SK-N-SH (cell line): Measurements from ENCODE around the gene SLC66A2.

Source experiments
- CTCF ChIP-seq: fragments of 200-600 bp; sonication (generic); IDR thresholded peaks from 2 replicates; pipeline ENCODE4 v1.6.1; 2017; ENCODE audit warnings: antibody characterized with exemption, mild to moderate bottlenecking, moderate library complexity
- EP300 ChIP-seq, 2 experiments: IDR thresholded peaks; 2 replicates each; pipeline versions ENCODE4 v1.4.0 to v1.6.1; 2012; ENCODE audit warnings: borderline replicate concordance in 1 of 2, low read depth in 1 of 2, low read length in 1 of 2
- EZH2phosphoT487 ChIP-seq: fragments of 200-600 bp; sonication (generic); IDR thresholded peaks from 2 replicates; pipeline ENCODE4 v1.6.1; 2017; ENCODE audit warnings: low read depth, mixed run types, mild to moderate bottlenecking, antibody characterized with exemption, moderate library complexity, borderline replicate concordance
- GABPA ChIP-seq: IDR thresholded peaks from 2 replicates; pipeline ENCODE4 v1.4.0; 2012; ENCODE audit warnings: low read depth, mild to moderate bottlenecking
- MXI1 ChIP-seq: IDR thresholded peaks from 2 replicates; pipeline ENCODE4 v1.6.1; 2012; ENCODE audit warnings: mild to moderate bottlenecking, low read depth, low read length, improper control_type of control experiment
- REST ChIP-seq: IDR thresholded peaks from 2 replicates; pipeline ENCODE4 v1.6.1; 2012; ENCODE audit warnings: mild to moderate bottlenecking, low read depth, low read length, moderate library complexity
- SMC3 ChIP-seq: IDR thresholded peaks from 2 replicates; pipeline ENCODE4 v1.6.1; 2012; ENCODE audit warnings: low read depth, low read length, improper control_type of control experiment

- TF ChIP-seq CTCF (no peak), GABPA (no peak), SMC3 (no peak), EP300 (IDR thresholded peaks at IDR 0.05; ENCODE audit: borderline replicate concordance in 1 of 2, low read depth in 1 of 2, low read length in 1 of 2) (no peak), MXI1 (no peak), REST (no peak), EZH2phosphoT487 (no peak)
Measured at GRCh38 chr18:79878741-79879378, 72.6 kb downstream of the SLC66A2 start.
